Prostate gland (tissue), 2 donors: Measurements from ENCODE around the gene ALDOB.

Source experiments
- POLR2A ChIP-seq: fragments of 450-650 bp; IDR thresholded peaks from one replicate; pipeline ENCODE4 v1.6.1; 2016; ENCODE audit warnings: antibody characterized with exemption, mild to moderate bottlenecking
- TF ChIP-seq, protein P1 (sequence below), 4 experiments: fragments of 200-600 bp in 2 of 4; fragments of 450-650 bp in 2 of 4; sonication (generic) in 2 of 4; IDR thresholded peaks; 1 replicate in 3 of 4; 2 replicates in 1 of 4; pipeline ENCODE4 v1.5.1; 2016 to 2019; ENCODE audit warnings: antibody characterized with exemption in 4 of 4, mild to moderate bottlenecking in 2 of 4, moderate library complexity in 2 of 4

DNA sequence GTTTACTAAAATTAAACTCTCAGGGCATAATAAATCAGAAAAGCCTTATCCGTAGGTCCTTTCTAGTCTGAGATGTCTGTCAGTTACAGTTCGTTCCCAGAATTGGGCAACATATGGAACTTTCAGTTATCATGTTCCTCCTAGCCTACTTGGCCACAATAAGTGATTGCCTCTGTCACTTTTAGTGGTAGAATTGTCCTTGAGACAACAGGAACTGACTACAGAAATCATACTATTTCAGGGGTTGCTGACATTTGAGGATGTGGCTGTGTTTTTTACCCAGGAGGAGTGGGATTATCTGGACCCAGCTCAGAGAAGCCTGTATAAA, 36.0 kb downstream of the ALDOB start:
- TF ChIP-seq, protein P1, sequence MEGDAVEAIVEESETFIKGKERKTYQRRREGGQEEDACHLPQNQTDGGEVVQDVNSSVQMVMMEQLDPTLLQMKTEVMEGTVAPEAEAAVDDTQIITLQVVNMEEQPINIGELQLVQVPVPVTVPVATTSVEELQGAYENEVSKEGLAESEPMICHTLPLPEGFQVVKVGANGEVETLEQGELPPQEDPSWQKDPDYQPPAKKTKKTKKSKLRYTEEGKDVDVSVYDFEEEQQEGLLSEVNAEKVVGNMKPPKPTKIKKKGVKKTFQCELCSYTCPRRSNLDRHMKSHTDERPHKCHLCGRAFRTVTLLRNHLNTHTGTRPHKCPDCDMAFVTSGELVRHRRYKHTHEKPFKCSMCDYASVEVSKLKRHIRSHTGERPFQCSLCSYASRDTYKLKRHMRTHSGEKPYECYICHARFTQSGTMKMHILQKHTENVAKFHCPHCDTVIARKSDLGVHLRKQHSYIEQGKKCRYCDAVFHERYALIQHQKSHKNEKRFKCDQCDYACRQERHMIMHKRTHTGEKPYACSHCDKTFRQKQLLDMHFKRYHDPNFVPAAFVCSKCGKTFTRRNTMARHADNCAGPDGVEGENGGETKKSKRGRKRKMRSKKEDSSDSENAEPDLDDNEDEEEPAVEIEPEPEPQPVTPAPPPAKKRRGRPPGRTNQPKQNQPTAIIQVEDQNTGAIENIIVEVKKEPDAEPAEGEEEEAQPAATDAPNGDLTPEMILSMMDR (IDR thresholded peaks at IDR 0.05) = no peak
- no peak for TF ChIP-seq POLR2A
